Activated CD8-positive, alpha-beta memory T cell treated with anti-CD3 and anti-CD28 coated beads for 48 hours (primary cell): ENCODE results near the gene CPHXL.

ENCODE experiments used
- DNase-seq, 3 experiments: peaks; one replicate each; pipeline ENCODE4 v3.0.0-alpha.2; 2020; ENCODE audit warnings: low read depth in 2 of 3, low spot score in 2 of 3

The CPHXL gene

GRCh38 chr16:75702242-75702641 is 24.0 kb downstream of the CPHXL start:
- no peak for DNase-seq

- no peak for DNase-seq
Measured at GRCh38 chr16:75701361-75701760, 24.9 kb downstream of the CPHXL start, which contains the start of gene DUXB. TSS of gene DUXB (minus strand) at chr16:75701461. CDS start at chr16:75701418, 43 bp downstream.

DNA sequence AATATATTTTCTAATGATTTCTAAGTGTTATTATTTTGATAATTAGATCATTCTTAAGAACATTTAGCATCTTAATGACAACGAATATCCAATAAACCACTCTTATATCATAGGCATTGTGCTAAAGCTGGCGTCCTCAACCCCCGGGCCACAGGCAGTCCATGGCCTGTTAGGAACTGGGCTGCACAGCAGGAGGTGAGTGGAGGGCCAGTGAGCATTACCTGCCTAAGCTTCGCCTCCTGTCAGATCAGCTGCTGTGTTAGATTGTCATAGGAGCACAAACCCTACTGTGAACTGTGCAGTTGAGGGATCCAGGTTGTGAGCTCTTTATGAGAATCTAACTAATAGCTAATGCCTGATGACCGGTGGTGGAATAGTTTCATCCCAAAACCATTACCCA is 28.7 kb downstream of the CPHXL start:
- DNase-seq, result no peak

- DNase-seq, result no peak
Measured at GRCh38 chr16:75695708-75696107, 30.6 kb downstream of the CPHXL start.

DNA sequence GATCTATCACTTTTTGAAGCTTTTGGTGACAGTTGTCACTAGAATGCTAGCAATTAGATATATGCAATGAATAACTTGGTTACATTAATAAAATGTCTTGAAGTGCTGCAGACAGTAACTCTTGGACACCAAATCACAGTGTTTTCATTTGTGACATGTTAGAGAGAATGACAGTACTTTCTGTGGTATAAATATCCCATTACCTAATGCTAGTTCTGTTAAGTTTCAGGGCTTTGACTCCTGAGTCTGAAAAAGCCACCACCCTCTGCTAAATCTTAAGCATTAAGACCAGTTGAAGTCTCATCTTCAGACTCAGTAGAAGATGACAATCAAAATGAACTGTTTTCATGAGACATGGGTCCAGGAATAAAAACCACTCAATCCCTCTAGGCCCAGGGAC is 38.9 kb downstream of the CPHXL start:
- DNase-seq, result no peak

GRCh38 chr16:75682308-75682707 is 44.0 kb downstream of the CPHXL start:
- DNase-seq, result no peak

- no peak for DNase-seq
Measured at GRCh38 chr16:75679366-75679765, 46.9 kb downstream of the CPHXL start.

DNA sequence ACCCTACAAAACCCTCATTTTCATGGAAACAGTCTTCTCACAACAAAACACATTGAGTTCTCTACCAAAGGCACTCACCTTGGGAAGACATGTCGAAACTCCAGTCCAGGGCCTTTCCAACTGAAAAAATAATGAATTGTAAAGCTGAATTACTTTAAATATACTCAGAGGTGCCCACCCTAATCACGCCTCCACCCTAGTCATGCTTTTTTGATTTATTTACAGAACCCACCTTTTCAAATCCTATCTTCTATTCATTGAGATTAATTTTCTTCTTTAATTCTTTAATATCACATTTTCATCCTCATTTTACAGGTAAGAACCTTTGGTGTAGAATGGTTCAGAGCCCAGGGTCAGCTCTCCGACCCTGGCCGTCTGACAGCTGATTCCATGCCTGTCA is 49.4 kb downstream of the CPHXL start, which contains the start of gene CPHXL2:
TSS of gene CPHXL2 (minus strand) at position 101 of the 400 bp plus-strand sequence. CDS start at position 91, 10 bp downstream.
- DNase-seq, result no peak

GRCh38 chr16:75667503-75667902 is 58.8 kb downstream of the CPHXL start:
- DNase-seq, result no peak
